ENCODE measurements around the gene FARS2. TPM values are rescaled to one million over a fixed set of nuclear protein-coding genes. Genes with fewer than 3 reads are reported as not detected.

The FARS2 gene
- total RNA-seq, 2 donors from 2014 or later, result 16.2 to 18.3 TPM

- Mint-ChIP-seq H3K27ac (no peak overlapping the region), H3K27me3 (ENCODE audit: insufficient read depth) (no peaks in the 10 kb centered on the region), H3K9me3 (peaks cover 9% of the 10 kb centered on the region), H3K36me3 (ENCODE audit: low read depth) (no peaks in the 10 kb centered on the region), H3K4me1 (peaks cover 6% of the 10 kb centered on the region), H3K4me3 (no peak overlapping the region)
- Histone ChIP-seq H3K9ac (ENCODE audit: extremely low read depth, low read length, poor library complexity, severe bottlenecking) (no peak overlapping the region), H3K9me3 (ENCODE audit: control insufficient read depth, low read length) (peaks cover 7% of the 10 kb centered on the region), H3K4me3 (ENCODE audit: low read length) (no peak overlapping the region), H3K27ac (ENCODE audit: low read depth, low read length) (no peak overlapping the region), H3K36me3 (ENCODE audit: control insufficient read depth, insufficient read depth, low read length) (no peaks in the 10 kb centered on the region), H3K4me1 (ENCODE audit: control insufficient read depth, insufficient read depth, low read length) (no peaks in the 10 kb centered on the region), H3K27me3 (ENCODE audit: control insufficient read depth, insufficient read depth, low read length, poor library complexity, severe bottlenecking) (no peaks in the 10 kb centered on the region)
- no peak for TF ChIP-seq CTCF (conservative IDR thresholded peaks at IDR 0.05)
- no peak for DNase-seq
These were observed 142.3 kb downstream of the FARS2 start for GRCh38 chr6:5403609-5404008.

- WGBS, 2 experiments (ENCODE audit: insufficient coverage in 1 of 2, insufficient read length in 1 of 2), result 90 to 95% methylated on average over 3 of the region's 4 CpGs
- Mint-ChIP-seq H3K4me1 (peaks cover 6% of the 10 kb centered on the region), H3K27me3 (ENCODE audit: insufficient read depth) (no peaks in the 10 kb centered on the region), H3K27ac (no peak overlapping the region), H3K9me3 (peaks cover 9% of the 10 kb centered on the region), H3K4me3 (no peak overlapping the region), H3K36me3 (ENCODE audit: low read depth) (peaks cover 4% of the 10 kb centered on the region)
- Histone ChIP-seq H3K9ac (ENCODE audit: extremely low read depth, low read length, poor library complexity, severe bottlenecking) (no peak overlapping the region), H3K4me1 (ENCODE audit: control insufficient read depth, insufficient read depth, low read length) (no peaks in the 10 kb centered on the region), H3K27me3 (ENCODE audit: control insufficient read depth, insufficient read depth, low read length, poor library complexity, severe bottlenecking) (no peaks in the 10 kb centered on the region), H3K36me3 (ENCODE audit: control insufficient read depth, insufficient read depth, low read length) (no peaks in the 10 kb centered on the region), H3K9me3 (ENCODE audit: control insufficient read depth, low read length) (peaks cover 7% of the 10 kb centered on the region), H3K4me3 (ENCODE audit: low read length) (no peak overlapping the region), H3K27ac (ENCODE audit: low read depth, low read length) (no peak overlapping the region)
- no peak for TF ChIP-seq CTCF (conservative IDR thresholded peaks at IDR 0.05)
- no peak for DNase-seq
These were observed 144.7 kb downstream of the FARS2 start for GRCh38 chr6:5405976-5406375.

GRCh38 chr6:5411414-5411813 lies 150.1 kb downstream of the FARS2 start:
- no peak overlapping the region for H3K9ac ChIP-seq (ENCODE audit: extremely low read depth, low read length, poor library complexity, severe bottlenecking)
- no peak overlapping the region for H3K4me3 Mint-ChIP-seq
- no peaks in the 10 kb centered on the region for H3K27me3 Mint-ChIP-seq (ENCODE audit: insufficient read depth)
- no peak overlapping the region for H3K4me3 ChIP-seq (ENCODE audit: low read length)
- no peak overlapping the region for H3K27ac ChIP-seq (ENCODE audit: low read depth, low read length)
- peaks cover 1% of the 10 kb centered on the region for H3K9me3 Mint-ChIP-seq
- H3K9me3 ChIP-seq (ENCODE audit: control insufficient read depth, low read length), result no peaks in the 10 kb centered on the region
- TF ChIP-seq CTCF (conservative IDR thresholded peaks at IDR 0.05), result no peak
- no peak for DNase-seq
- H3K27ac Mint-ChIP-seq, result no peak overlapping the region
- H3K27me3 ChIP-seq (ENCODE audit: control insufficient read depth, insufficient read depth, low read length, poor library complexity, severe bottlenecking), result no peaks in the 10 kb centered on the region
- H3K4me1 ChIP-seq (ENCODE audit: control insufficient read depth, insufficient read depth, low read length), result no peaks in the 10 kb centered on the region
- no peaks in the 10 kb centered on the region for H3K4me1 Mint-ChIP-seq
- H3K36me3 Mint-ChIP-seq (ENCODE audit: low read depth), result peaks cover 6% of the 10 kb centered on the region
- no peaks in the 10 kb centered on the region for H3K36me3 ChIP-seq (ENCODE audit: control insufficient read depth, insufficient read depth, low read length)
